Naive thymus-derived CD8-positive, alpha-beta T cell (primary cell): Measurements from ENCODE around the gene GNG12. TPM values are rescaled to one million over a fixed set of nuclear protein-coding genes. Genes with fewer than 3 reads are reported as not detected.

Experiments used
- ATAC-seq, 2 donors: fragments of 150-1000 bp; cut with Tn5 transposase in 1 of 2; sonication (Bioruptor Pico), chemical (Tn5 transposase) in 1 of 2; 1 replicate in 1 of 2; 2 replicates in 1 of 2; pipeline ENCODE4 v1.10.0; 2021; ENCODE audit warnings: mild to moderate bottlenecking in 2 of 2, moderate library complexity in 2 of 2
- POLR2A ChIA-PET: fragments of 350-600 bp; sonication (Branson Sonifier 250); formaldehyde crosslinking; loops from one replicate; lab custom pipeline; 2021; ENCODE audit warnings: antibody characterized with exemption; lab: Charles Lee
- DNase-seq, 10 donors: peaks; one replicate each; pipeline versions ENCODE4 v3.0.0 to v3.0.0-alpha.2; 2020 to 2022
- H3K27ac Mint-ChIP-seq, 10 donors: one replicate each; pipeline ENCODE4 v1.8.0; 2020 to 2022; ENCODE audit warnings: mild to moderate bottlenecking in 10 of 10, mixed read lengths in 10 of 10, moderate library complexity in 4 of 10, inconsistent platforms in 1 of 10
- H3K27me3 Mint-ChIP-seq, 5 donors: one replicate each; pipeline ENCODE4 v1.8.0; 2021 to 2022; ENCODE audit warnings: mixed read lengths in 5 of 5
- H3K36me3 Mint-ChIP-seq, 3 donors: one replicate each; pipeline ENCODE4 v1.8.0; 2020 to 2022; ENCODE audit warnings: mixed read lengths in 3 of 3, mild to moderate bottlenecking in 2 of 3, inconsistent platforms in 1 of 3
- H3K4me1 Mint-ChIP-seq, 4 donors: one replicate each; pipeline ENCODE4 v1.8.0; 2021 to 2022; ENCODE audit warnings: mixed read lengths in 4 of 4
- H3K4me3 Mint-ChIP-seq, 10 donors: one replicate each; pipeline ENCODE4 v1.8.0; 2020 to 2022; ENCODE audit warnings: mild to moderate bottlenecking in 10 of 10, mixed read lengths in 10 of 10, moderate library complexity in 6 of 10, inconsistent platforms in 1 of 10
- H3K9me3 Mint-ChIP-seq, 9 donors: one replicate each; pipeline ENCODE4 v1.8.0; 2020 to 2022; ENCODE audit warnings: mixed read lengths in 9 of 9, mild to moderate bottlenecking in 3 of 9, inconsistent platforms in 1 of 9, moderate library complexity in 1 of 9
- polyA plus RNA-seq, 3 donors: library from polyadenylated mRNA; unstranded; fragments of 300-500 nt; fragmentation: Illumina TruSeq; gene quantifications; one replicate each; pipeline ENCODE4 v1.2.3, GENCODE V29; 2021
- total RNA-seq, 8 experiments: library from RNA in 2 of 8; stranded (reverse) in 2 of 8; gene quantifications; one replicate each; pipeline ENCODE4 v1.2.3 and lab custom pipeline; 2021 to 2026

The GNG12 gene
- total and polyA plus RNA-seq, 5 experiments from 2014 or later: not detected

- Mint-ChIP-seq H3K4me1 (no peaks in the 10 kb centered on the region), H3K9me3 (peaks cover 0 to 1% (median 0%) of the 10 kb centered on the region in 9 donors), H3K27ac (no peak overlapping the region), H3K4me3 (no peak overlapping the region), H3K36me3 (no peaks in the 10 kb centered on the region), H3K27me3 (peaks cover 1 to 36% (median 14%) of the 10 kb centered on the region in 5 donors)
- POLR2A ChIA-PET: no interaction called here
- ATAC-seq: no peak
- no peak for DNase-seq
Measured at GRCh38 chr1:67818725-67819301, 14.5 kb downstream of the GNG12 start.

- ATAC-seq (no peak), DNase-seq (no peak)
- POLR2A ChIA-PET: no interaction called here
- Mint-ChIP-seq H3K36me3 (no peaks in the 10 kb centered on the region), H3K27me3 (peaks cover 1 to 36% (median 12%) of the 10 kb centered on the region in 5 donors), H3K4me1 (no peaks in the 10 kb centered on the region), H3K9me3 (peaks cover 0 to 1% (median 0%) of the 10 kb centered on the region in 9 donors), H3K4me3 (no peak overlapping the region), H3K27ac (no peak overlapping the region)
Measured at GRCh38 chr1:67818162-67818561, 15.1 kb downstream of the GNG12 start.

- peaks cover 1 to 36% (median 12%) of the 10 kb centered on the region in 5 donors for H3K27me3 Mint-ChIP-seq
- no peaks in the 10 kb centered on the region for H3K4me1 Mint-ChIP-seq
- peaks cover 0 to 1% (median 0%) of the 10 kb centered on the region in 9 donors for H3K9me3 Mint-ChIP-seq
- H3K27ac Mint-ChIP-seq: no peak overlapping the region
- POLR2A ChIA-PET: no interaction called here
- ATAC-seq (no peak), DNase-seq (no peak)
- no peaks in the 10 kb centered on the region for H3K36me3 Mint-ChIP-seq
- H3K4me3 Mint-ChIP-seq: no peak overlapping the region
Measured at GRCh38 chr1:67817319-67817718, 15.9 kb downstream of the GNG12 start.

GRCh38 chr1:67816506-67816905 lies 16.8 kb downstream of the GNG12 start:
- no peaks in the 10 kb centered on the region for H3K36me3 Mint-ChIP-seq
- no peak overlapping the region for H3K4me3 Mint-ChIP-seq
- no peaks in the 10 kb centered on the region for H3K4me1 Mint-ChIP-seq
- H3K9me3 Mint-ChIP-seq: peaks cover 0 to 1% (median 0%) of the 10 kb centered on the region in 9 donors
- H3K27me3 Mint-ChIP-seq: peaks cover 1 to 36% (median 12%) of the 10 kb centered on the region in 5 donors
- ATAC-seq: no peak
- POLR2A ChIA-PET: no interaction called here
- DNase-seq: no peak
- no peak overlapping the region for H3K27ac Mint-ChIP-seq

GRCh38 chr1:67816095-67816475 lies 17.2 kb downstream of the GNG12 start:
- Mint-ChIP-seq H3K4me3 (no peak overlapping the region), H3K4me1 (no peaks in the 10 kb centered on the region), H3K27ac (no peak overlapping the region), H3K9me3 (peaks cover 0 to 1% (median 0%) of the 10 kb centered on the region in 9 donors), H3K27me3 (peaks cover 1 to 36% (median 12%) of the 10 kb centered on the region in 5 donors), H3K36me3 (no peaks in the 10 kb centered on the region)
- DNase-seq: no peak
- POLR2A ChIA-PET: no interaction called here
- no peak for ATAC-seq

GRCh38 chr1:67815303-67816094 lies 17.8 kb downstream of the GNG12 start:
- Mint-ChIP-seq H3K27me3 (peaks cover 1 to 36% (median 14%) of the 10 kb centered on the region in 5 donors), H3K36me3 (no peaks in the 10 kb centered on the region), H3K27ac (peak overlapping the region in 1 of 10 donors; percentile 65), H3K9me3 (peaks cover 0 to 1% (median 0%) of the 10 kb centered on the region in 9 donors), H3K4me3 (no peak overlapping the region), H3K4me1 (no peaks in the 10 kb centered on the region)
- POLR2A ChIA-PET: no interaction called here
- DNase-seq: no peak
- no peak for ATAC-seq

- no peak overlapping the region for H3K4me3 Mint-ChIP-seq
- no peaks in the 10 kb centered on the region for H3K4me1 Mint-ChIP-seq
- no peak for DNase-seq
- H3K27ac Mint-ChIP-seq: no peak overlapping the region
- H3K36me3 Mint-ChIP-seq: no peaks in the 10 kb centered on the region
- H3K9me3 Mint-ChIP-seq: peaks cover 0 to 1% (median 0%) of the 10 kb centered on the region in 9 donors
- no peak for ATAC-seq
- H3K27me3 Mint-ChIP-seq: peaks cover 1 to 34% (median 11%) of the 10 kb centered on the region in 5 donors
- POLR2A ChIA-PET: no interaction called here
Measured at GRCh38 chr1:67814121-67814772, 19.0 kb downstream of the GNG12 start.

GRCh38 chr1:67812226-67812625 lies 21.0 kb downstream of the GNG12 start:
- H3K36me3 Mint-ChIP-seq: no peaks in the 10 kb centered on the region
- POLR2A ChIA-PET: no interaction called here
- peaks cover 0 to 1% (median 0%) of the 10 kb centered on the region in 9 donors for H3K9me3 Mint-ChIP-seq
- ATAC-seq (no peak), DNase-seq (no peak)
- H3K4me3 Mint-ChIP-seq: no peak overlapping the region
- no peak overlapping the region for H3K27ac Mint-ChIP-seq
- H3K27me3 Mint-ChIP-seq: peaks cover 0 to 17% (median 3%) of the 10 kb centered on the region in 5 donors
- H3K4me1 Mint-ChIP-seq: no peaks in the 10 kb centered on the region

GRCh38 chr1:67811781-67812180 lies 21.5 kb downstream of the GNG12 start:
- H3K4me3 Mint-ChIP-seq: no peak overlapping the region
- no peaks in the 10 kb centered on the region for H3K4me1 Mint-ChIP-seq
- peaks cover 0 to 1% (median 0%) of the 10 kb centered on the region in 9 donors for H3K9me3 Mint-ChIP-seq
- no peaks in the 10 kb centered on the region for H3K36me3 Mint-ChIP-seq
- H3K27ac Mint-ChIP-seq: no peak overlapping the region
- H3K27me3 Mint-ChIP-seq: peaks cover 0 to 19% (median 3%) of the 10 kb centered on the region in 5 donors
- no peak for DNase-seq
- POLR2A ChIA-PET: no interaction called here
- ATAC-seq: no peak

- POLR2A ChIA-PET: no interaction called here
- H3K4me3 Mint-ChIP-seq: no peak overlapping the region
- no peaks in the 10 kb centered on the region for H3K36me3 Mint-ChIP-seq
- H3K4me1 Mint-ChIP-seq: no peaks in the 10 kb centered on the region
- no peak overlapping the region for H3K27ac Mint-ChIP-seq
- DNase-seq (no peak), ATAC-seq (no peak)
- peaks cover 2 to 20% (median 5%) of the 10 kb centered on the region in 5 donors for H3K27me3 Mint-ChIP-seq
- H3K9me3 Mint-ChIP-seq: no peaks in the 10 kb centered on the region
Measured at GRCh38 chr1:67809887-67810286, 23.4 kb downstream of the GNG12 start.

GRCh38 chr1:67807282-67807681 lies 26.0 kb downstream of the GNG12 start:
- Mint-ChIP-seq H3K36me3 (no peaks in the 10 kb centered on the region), H3K27ac (no peak overlapping the region), H3K4me3 (no peak overlapping the region), H3K27me3 (peaks cover 4 to 46% (median 19%) of the 10 kb centered on the region in 5 donors), H3K9me3 (no peaks in the 10 kb centered on the region), H3K4me1 (no peaks in the 10 kb centered on the region)
- DNase-seq (no peak), ATAC-seq (no peak)
- POLR2A ChIA-PET: no interaction called here

GRCh38 chr1:67804710-67805109 lies 28.6 kb downstream of the GNG12 start:
- Mint-ChIP-seq H3K9me3 (no peaks in the 10 kb centered on the region), H3K27me3 (peaks cover 12 to 66% (median 32%) of the 10 kb centered on the region in 5 donors), H3K27ac (no peak overlapping the region), H3K4me1 (no peaks in the 10 kb centered on the region), H3K4me3 (no peak overlapping the region), H3K36me3 (no peaks in the 10 kb centered on the region)
- POLR2A ChIA-PET: no interaction called here
- DNase-seq: no peak
- ATAC-seq: no peak
